HL-60/S4 treated with retinoic acid at 250 ng/mL for 4 days and 3 days (cell line): Measurements from ENCODE around the gene DUSP11.
"Not testable (repeated sequence)": the region's sequence is repeated elsewhere in the genome, so short reads cannot be mapped to it uniquely, and the experiment has no call there.

Experiments used
- in situ Hi-C: fragments of 300-500 bp; cut with MboI; formaldehyde crosslinking; loops from 2 replicates; pipeline ENCODE4 v1.7.0; 2022; ENCODE audit warnings: low sequenced_read_pairs

Gene DUSP11

GRCh38 chr2:73779467-73780236, at the start of gene DUSP11:
Gene DUSP11, minus strand, starts transcription at chr2:73780103. Its CDS starts 129 bp downstream, at chr2:73779974.
- in situ Hi-C loops, result no loop called here

GRCh38 chr2:73828818-73829570, 49.1 kb upstream of the DUSP11 start, which contains the start of gene STAMBP:
Gene STAMBP, plus strand, starts transcription at chr2:73828961. Its CDS starts 1,896 bp downstream, at chr2:73830857.
- in situ Hi-C loops, result no loop called here

GRCh38 chr2:73828389-73828817, 48.5 kb upstream of the DUSP11 start:
- in situ Hi-C loops, result no loop called here

GRCh38 chr2:73827660-73828388, 47.9 kb upstream of the DUSP11 start:
- in situ Hi-C loops, result no loop called here

GRCh38 chr2:73827018-73827417, 47.1 kb upstream of the DUSP11 start:
- in situ Hi-C loops, result no loop called here

- in situ Hi-C loops, result no loop called here
Measured at GRCh38 chr2:73825408-73825807, 45.5 kb upstream of the DUSP11 start.

- in situ Hi-C loops, result no loop called here
Measured at GRCh38 chr2:73823916-73824523, 44.1 kb upstream of the DUSP11 start.

- in situ Hi-C loops, result no loop called here
Measured at GRCh38 chr2:73823416-73823815, 43.5 kb upstream of the DUSP11 start.

GRCh38 chr2:73822991-73823390, 43.1 kb upstream of the DUSP11 start:
- in situ Hi-C loops, result no loop called here

GRCh38 chr2:73822276-73822675, 42.4 kb upstream of the DUSP11 start:
- in situ Hi-C loops, result no loop called here

GRCh38 chr2:73821669-73822068, 41.8 kb upstream of the DUSP11 start:
- in situ Hi-C loops, result no loop called here

- in situ Hi-C loops, result no loop called here
Measured at GRCh38 chr2:73821227-73821626, 41.3 kb upstream of the DUSP11 start.

- in situ Hi-C loops, result no loop called here
Measured at GRCh38 chr2:73818296-73818695, 38.4 kb upstream of the DUSP11 start.

- in situ Hi-C loops, result no loop called here
Measured at GRCh38 chr2:73812635-73813034, 32.7 kb upstream of the DUSP11 start.

- in situ Hi-C loops, result no loop called here
Measured at GRCh38 chr2:73811878-73812277, 32.0 kb upstream of the DUSP11 start.

- in situ Hi-C loops, result not testable (repeated sequence)
Measured at GRCh38 chr2:73783883-73784282, 4.0 kb upstream of the DUSP11 start, which contains the start of gene C2orf78. Gene C2orf78, plus strand, starts transcription at chr2:73784183. Its CDS starts 127 bp downstream, at chr2:73784310.

- in situ Hi-C loops, result not testable (repeated sequence)
Measured at GRCh38 chr2:73783402-73783801, 3.5 kb upstream of the DUSP11 start.

- in situ Hi-C loops, result no loop called here
Measured at GRCh38 chr2:73780237-73780582, 307 bp upstream of the DUSP11 start.

- in situ Hi-C loops, result not testable (repeated sequence)
Measured at GRCh38 chr2:73778867-73779466, 936 bp downstream of the DUSP11 start.

GRCh38 chr2:73776869-73777519, 2.9 kb downstream of the DUSP11 start:
- in situ Hi-C loops, result no loop called here
